ENCODE results near the gene EPS8L2.

DNA sequence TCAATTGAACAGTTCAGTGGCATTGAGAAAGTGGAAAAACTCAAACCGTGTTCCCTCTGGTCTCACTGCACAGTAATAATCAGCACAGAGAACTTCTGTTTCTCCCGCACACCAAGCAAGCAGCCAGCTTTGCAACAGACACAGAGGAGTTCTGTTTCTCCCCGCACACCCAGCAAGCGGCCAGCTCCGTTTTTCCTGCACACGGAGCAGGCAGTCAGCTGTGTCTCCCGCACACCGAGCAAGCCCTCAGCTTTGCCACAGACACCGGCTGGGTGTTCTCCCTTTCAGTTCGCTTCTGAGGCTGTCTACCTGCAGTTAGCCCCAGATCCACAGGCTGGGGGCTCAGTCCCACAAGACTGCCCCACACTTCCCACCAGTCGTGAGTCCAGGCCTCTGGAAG is 31.3 kb downstream of the EPS8L2 start:
- TF ChIP-seq, protein P1, sequence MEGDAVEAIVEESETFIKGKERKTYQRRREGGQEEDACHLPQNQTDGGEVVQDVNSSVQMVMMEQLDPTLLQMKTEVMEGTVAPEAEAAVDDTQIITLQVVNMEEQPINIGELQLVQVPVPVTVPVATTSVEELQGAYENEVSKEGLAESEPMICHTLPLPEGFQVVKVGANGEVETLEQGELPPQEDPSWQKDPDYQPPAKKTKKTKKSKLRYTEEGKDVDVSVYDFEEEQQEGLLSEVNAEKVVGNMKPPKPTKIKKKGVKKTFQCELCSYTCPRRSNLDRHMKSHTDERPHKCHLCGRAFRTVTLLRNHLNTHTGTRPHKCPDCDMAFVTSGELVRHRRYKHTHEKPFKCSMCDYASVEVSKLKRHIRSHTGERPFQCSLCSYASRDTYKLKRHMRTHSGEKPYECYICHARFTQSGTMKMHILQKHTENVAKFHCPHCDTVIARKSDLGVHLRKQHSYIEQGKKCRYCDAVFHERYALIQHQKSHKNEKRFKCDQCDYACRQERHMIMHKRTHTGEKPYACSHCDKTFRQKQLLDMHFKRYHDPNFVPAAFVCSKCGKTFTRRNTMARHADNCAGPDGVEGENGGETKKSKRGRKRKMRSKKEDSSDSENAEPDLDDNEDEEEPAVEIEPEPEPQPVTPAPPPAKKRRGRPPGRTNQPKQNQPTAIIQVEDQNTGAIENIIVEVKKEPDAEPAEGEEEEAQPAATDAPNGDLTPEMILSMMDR (IDR thresholded peaks at IDR 0.05): no peak
- TF ChIP-seq POLR2A (IDR thresholded peaks at IDR 0.05): no peak

Data from esophagus squamous epithelium (tissue), 4 donors.